ENCODE results near the gene SLC24A3. TPM values are rescaled to one million over a fixed set of nuclear protein-coding genes. Genes with fewer than 3 reads are reported as not detected.

SLC24A3 gene
- total and polyA plus RNA-seq, 2 donors from 2014 or later, result 0.86 to 5.2 TPM

DNA sequence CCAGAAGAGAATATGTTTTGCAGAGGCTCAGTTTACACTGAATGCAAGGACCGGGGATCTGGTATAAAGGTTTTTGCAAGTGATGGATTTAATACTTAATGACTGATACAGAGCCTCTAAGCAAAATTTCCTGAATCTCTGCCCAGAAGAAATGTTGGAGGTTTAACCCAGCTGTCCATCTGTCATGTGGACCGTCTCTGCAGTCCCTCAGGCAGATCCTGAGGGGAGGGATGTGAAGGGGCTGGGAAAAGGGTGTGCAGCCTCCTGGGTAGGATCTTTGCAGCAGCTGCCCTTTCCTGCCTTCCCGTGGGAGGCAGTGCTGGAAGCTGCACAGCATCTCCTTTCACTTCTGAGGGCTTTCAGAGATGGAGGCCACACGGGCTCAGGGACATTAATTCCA is 207.0 kb downstream of the SLC24A3 start:
- Histone ChIP-seq H3K27ac (ENCODE audit: low read depth in 2 of 2, low read length in 2 of 2) (no peak overlapping the region), H3K9ac (ENCODE audit: low read length in 3 of 3) (no peak overlapping the region), H3K4me1 (ENCODE audit: control insufficient read depth in 2 of 3, insufficient read depth in 2 of 3, low read depth in 1 of 3, low read length in 3 of 3) (no peaks in the 10 kb centered on the region), H3K36me3 (ENCODE audit: control insufficient read depth in 2 of 3, insufficient read depth in 3 of 3, low read length in 3 of 3) (no peaks in the 10 kb centered on the region), H3K27me3 (ENCODE audit: control insufficient read depth, insufficient read depth, low read length) (no peaks in the 10 kb centered on the region), H3K4me3 (ENCODE audit: low read length in 3 of 3) (no peak overlapping the region), H3K9me3 (ENCODE audit: control insufficient read depth in 2 of 3, insufficient read depth in 1 of 3, low read length in 3 of 3) (no peaks in the 10 kb centered on the region)
- DNase-seq (peak in 1 of 5 donors; percentile 22), FAIRE-seq (no peak)
- TF ChIP-seq, protein P1, sequence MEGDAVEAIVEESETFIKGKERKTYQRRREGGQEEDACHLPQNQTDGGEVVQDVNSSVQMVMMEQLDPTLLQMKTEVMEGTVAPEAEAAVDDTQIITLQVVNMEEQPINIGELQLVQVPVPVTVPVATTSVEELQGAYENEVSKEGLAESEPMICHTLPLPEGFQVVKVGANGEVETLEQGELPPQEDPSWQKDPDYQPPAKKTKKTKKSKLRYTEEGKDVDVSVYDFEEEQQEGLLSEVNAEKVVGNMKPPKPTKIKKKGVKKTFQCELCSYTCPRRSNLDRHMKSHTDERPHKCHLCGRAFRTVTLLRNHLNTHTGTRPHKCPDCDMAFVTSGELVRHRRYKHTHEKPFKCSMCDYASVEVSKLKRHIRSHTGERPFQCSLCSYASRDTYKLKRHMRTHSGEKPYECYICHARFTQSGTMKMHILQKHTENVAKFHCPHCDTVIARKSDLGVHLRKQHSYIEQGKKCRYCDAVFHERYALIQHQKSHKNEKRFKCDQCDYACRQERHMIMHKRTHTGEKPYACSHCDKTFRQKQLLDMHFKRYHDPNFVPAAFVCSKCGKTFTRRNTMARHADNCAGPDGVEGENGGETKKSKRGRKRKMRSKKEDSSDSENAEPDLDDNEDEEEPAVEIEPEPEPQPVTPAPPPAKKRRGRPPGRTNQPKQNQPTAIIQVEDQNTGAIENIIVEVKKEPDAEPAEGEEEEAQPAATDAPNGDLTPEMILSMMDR (IDR thresholded peaks at IDR 0.05; ENCODE audit: borderline replicate concordance, extremely low read depth, insufficient read depth), result no peak
- intact Hi-C loops (cut with DNase I), result no loop called here

DNA sequence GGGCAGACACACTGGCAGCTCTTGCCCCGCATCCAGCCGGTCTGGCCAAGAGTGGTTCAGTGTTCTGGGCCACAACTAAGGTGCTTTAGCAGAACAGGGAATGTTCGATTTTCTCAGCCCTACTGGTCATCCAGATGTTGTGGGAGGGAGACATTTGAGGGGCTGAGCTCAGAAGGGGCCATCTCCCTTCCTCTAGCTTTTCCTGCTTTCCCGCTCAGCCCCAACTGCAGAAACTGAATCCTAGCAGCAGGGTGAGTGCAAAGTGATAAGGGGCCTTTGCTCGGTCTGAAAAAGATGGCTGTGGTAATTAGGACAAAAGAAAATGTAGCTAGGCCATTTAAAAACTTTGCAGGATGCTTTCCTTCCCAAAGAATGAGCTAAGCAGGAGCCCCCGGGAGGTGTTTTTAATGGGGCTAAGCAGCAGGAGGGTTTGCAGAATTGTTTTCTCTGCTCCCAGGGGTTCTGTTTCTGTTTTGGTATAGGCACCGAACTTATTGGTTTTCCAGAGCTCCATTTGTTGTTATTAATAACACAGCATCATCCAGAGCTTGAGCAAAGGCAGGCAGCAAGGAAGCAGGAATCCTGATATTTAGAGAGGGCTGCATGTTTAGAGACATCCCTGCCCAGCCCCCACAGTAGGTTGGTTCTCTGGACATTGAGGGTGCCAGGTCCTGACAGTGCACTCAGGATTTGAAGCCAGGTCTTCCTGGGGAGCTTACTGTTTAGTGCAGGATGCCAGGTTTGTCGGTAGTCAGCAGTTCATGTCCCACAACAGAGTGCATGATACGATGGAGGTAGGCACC is 210.9 kb downstream of the SLC24A3 start:
- no peak overlapping the region for H3K9ac ChIP-seq (ENCODE audit: low read length in 3 of 3)
- H3K4me3 ChIP-seq (ENCODE audit: low read length in 3 of 3), result no peak overlapping the region
- DNase-seq (no peak), FAIRE-seq (no peak)
- no peak overlapping the region for H3K27ac ChIP-seq (ENCODE audit: low read depth in 2 of 2, low read length in 2 of 2)
- intact Hi-C loops (cut with DNase I), result no loop called here
- H3K4me1 ChIP-seq (ENCODE audit: control insufficient read depth in 2 of 3, insufficient read depth in 2 of 3, low read depth in 1 of 3, low read length in 3 of 3), result peaks cover 0 to 2% (median 0%) of the 10 kb centered on the region in 3 donors
- no peaks in the 10 kb centered on the region for H3K36me3 ChIP-seq (ENCODE audit: control insufficient read depth in 2 of 3, insufficient read depth in 3 of 3, low read length in 3 of 3)
- TF ChIP-seq, protein P1 (IDR thresholded peaks at IDR 0.05; ENCODE audit: borderline replicate concordance, extremely low read depth, insufficient read depth), result no peak
- no peaks in the 10 kb centered on the region for H3K9me3 ChIP-seq (ENCODE audit: control insufficient read depth in 2 of 3, insufficient read depth in 1 of 3, low read length in 3 of 3)
- no peaks in the 10 kb centered on the region for H3K27me3 ChIP-seq (ENCODE audit: control insufficient read depth, insufficient read depth, low read length)

DNA sequence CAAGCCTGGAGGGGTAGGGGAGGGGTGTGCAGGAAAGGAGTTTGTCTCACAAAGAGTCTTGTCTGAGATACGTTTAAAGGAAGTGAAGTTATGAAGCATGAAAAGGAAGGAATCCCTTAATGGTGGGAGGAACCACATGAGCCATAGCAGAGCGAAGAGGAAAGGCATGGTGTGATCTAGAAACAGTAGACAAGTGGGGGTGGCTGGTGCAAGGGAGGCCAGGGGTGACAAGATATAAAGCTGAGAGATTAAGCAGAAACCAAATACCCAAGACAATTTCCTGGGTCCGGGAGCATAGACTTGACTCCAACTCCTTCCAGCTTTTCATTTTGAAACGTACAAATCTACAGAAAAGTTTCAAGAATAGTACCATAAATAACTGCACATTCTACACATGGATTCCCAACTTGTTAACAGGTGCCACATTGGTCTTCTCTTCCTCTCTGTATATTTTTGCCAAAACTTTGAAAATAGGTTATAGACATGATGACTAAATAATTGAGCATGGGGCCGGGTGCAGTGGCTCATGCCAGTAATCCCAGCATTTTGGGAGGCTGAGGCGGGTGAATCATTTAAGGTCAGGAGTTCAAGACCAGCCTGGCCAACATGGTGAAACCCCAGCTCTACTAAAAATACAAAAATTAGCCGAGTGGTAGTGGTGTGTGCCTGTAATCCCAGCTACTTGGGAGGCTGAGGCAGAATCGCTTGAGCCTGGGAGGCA is 211.6 kb downstream of the SLC24A3 start:
- H3K9me3 ChIP-seq (ENCODE audit: control insufficient read depth in 2 of 3, insufficient read depth in 1 of 3, low read length in 3 of 3), result no peaks in the 10 kb centered on the region
- TF ChIP-seq, protein P1 (IDR thresholded peaks at IDR 0.05; ENCODE audit: borderline replicate concordance, extremely low read depth, insufficient read depth), result no peak
- H3K27me3 ChIP-seq (ENCODE audit: control insufficient read depth, insufficient read depth, low read length), result no peaks in the 10 kb centered on the region
- DNase-seq, result no peak
- no peaks in the 10 kb centered on the region for H3K36me3 ChIP-seq (ENCODE audit: control insufficient read depth in 2 of 3, insufficient read depth in 3 of 3, low read length in 3 of 3)
- H3K4me3 ChIP-seq (ENCODE audit: low read length in 3 of 3), result no peak overlapping the region
- no peak overlapping the region for H3K27ac ChIP-seq (ENCODE audit: low read depth in 2 of 2, low read length in 2 of 2)
- FAIRE-seq, result no peak
- no peak overlapping the region for H3K9ac ChIP-seq (ENCODE audit: low read length in 3 of 3)
- peaks cover 0 to 6% (median 0%) of the 10 kb centered on the region in 3 donors for H3K4me1 ChIP-seq (ENCODE audit: control insufficient read depth in 2 of 3, insufficient read depth in 2 of 3, low read depth in 1 of 3, low read length in 3 of 3)
- intact Hi-C loops (cut with DNase I), result no loop called here

Measured in kidney (tissue), 14 donors.